Uterus (tissue), 2 donors: ENCODE results near the gene NT5C1A.

ENCODE experiments used
- CTCF ChIP-seq, 4 experiments: fragments of 200-600 bp in 2 of 4; fragments of 450-650 bp in 2 of 4; sonication (generic) in 2 of 4; IDR thresholded peaks; one replicate each; pipeline ENCODE4 v1.5.1; 2016 to 2019; ENCODE audit warnings: antibody characterized with exemption in 4 of 4, mild to moderate bottlenecking in 2 of 4, moderate library complexity in 1 of 4
- POLR2A ChIP-seq, 2 donors: fragments of 450-650 bp; IDR thresholded peaks; one replicate each; pipeline ENCODE4 v1.6.1; 2016; ENCODE audit warnings: antibody characterized with exemption in 2 of 2, mild to moderate bottlenecking in 1 of 2, moderate library complexity in 1 of 2

- TF ChIP-seq CTCF (IDR thresholded peaks at IDR 0.05) (no peak), POLR2A (IDR thresholded peaks at IDR 0.05) (no peak)
Measured at GRCh38 chr1:39617488-39618049, 54.3 kb downstream of the NT5C1A start.
